ENCODE measurements around the gene MYOF.
"Not testable (repeated sequence)": the region's sequence is repeated elsewhere in the genome, so short reads cannot be mapped to it uniquely, and the experiment has no call there.

MYOF gene

GRCh38 chr10:93385345-93385744 is 96.8 kb downstream of the MYOF start:
- DNase-seq = no peak
- ATAC-seq = no peak

GRCh38 chr10:93384006-93384405 is 98.1 kb downstream of the MYOF start:
- ATAC-seq (no peak), DNase-seq (no peak)

GRCh38 chr10:93383562-93383981 is 98.6 kb downstream of the MYOF start:
- DNase-seq = no peak

GRCh38 chr10:93379731-93380575 is 102.2 kb downstream of the MYOF start:
- peak; percentile 43 for DNase-seq
- ATAC-seq = peak; percentile 90

More at GRCh38 chr10:93383562-93383981, 98.6 kb downstream of the MYOF start:
- ATAC-seq = no peak

DNA sequence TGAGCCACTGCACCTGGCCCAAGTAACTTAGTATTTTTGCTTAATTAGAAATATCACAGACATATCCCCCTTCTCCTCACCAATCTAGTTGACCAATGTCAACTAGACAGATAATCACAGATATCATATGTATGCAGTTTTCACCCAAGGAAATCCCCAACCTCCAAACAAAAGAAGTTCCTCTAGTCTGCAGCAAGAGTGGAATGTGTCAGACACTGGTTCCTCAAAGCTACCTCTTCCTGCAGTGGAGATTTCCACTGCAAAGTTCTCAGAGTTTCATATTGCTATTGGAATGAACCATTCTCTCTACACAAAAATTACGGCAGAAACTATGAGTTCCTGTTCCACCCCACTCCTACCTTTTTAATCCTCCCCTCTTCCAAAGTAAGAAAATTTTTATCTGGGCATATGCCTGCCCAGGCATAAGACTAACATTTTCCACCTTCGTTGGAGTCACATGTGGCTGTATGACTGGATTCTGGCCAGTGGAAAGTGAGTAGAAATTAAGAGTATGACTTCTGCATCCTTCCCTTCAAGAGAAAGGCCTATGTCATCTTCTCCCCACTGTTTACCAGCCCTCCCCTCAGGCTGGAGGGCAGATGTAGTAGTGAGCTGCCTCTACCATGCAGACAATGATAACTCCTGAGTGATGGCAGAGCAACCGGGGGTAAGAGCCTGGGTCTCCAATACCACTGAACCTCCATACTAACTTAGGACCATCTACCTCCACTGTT is 103.0 kb downstream of the MYOF start:
- DNase-seq (peak; percentile 25), ATAC-seq (peak; percentile 90)

DNA sequence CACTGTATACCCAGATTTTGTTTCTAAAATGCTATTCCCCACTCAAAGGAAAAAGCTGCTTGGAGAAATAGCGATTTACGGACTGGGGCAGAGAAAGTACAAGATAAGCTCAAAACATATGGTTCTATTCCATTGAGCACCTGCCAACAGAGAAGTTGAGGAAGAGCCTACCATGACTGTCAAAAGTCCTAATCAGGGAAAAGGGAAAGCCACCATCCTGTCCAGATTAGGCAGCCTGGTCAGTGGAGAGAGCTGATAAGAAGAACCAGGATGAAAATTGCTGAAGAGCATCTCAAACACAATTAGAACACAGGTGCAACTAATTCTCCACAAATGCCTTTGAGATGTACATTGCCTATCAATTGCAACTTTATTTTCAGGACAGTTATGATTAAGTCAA is 104.1 kb downstream of the MYOF start:
- no peak for ATAC-seq
- DNase-seq = no peak

DNA sequence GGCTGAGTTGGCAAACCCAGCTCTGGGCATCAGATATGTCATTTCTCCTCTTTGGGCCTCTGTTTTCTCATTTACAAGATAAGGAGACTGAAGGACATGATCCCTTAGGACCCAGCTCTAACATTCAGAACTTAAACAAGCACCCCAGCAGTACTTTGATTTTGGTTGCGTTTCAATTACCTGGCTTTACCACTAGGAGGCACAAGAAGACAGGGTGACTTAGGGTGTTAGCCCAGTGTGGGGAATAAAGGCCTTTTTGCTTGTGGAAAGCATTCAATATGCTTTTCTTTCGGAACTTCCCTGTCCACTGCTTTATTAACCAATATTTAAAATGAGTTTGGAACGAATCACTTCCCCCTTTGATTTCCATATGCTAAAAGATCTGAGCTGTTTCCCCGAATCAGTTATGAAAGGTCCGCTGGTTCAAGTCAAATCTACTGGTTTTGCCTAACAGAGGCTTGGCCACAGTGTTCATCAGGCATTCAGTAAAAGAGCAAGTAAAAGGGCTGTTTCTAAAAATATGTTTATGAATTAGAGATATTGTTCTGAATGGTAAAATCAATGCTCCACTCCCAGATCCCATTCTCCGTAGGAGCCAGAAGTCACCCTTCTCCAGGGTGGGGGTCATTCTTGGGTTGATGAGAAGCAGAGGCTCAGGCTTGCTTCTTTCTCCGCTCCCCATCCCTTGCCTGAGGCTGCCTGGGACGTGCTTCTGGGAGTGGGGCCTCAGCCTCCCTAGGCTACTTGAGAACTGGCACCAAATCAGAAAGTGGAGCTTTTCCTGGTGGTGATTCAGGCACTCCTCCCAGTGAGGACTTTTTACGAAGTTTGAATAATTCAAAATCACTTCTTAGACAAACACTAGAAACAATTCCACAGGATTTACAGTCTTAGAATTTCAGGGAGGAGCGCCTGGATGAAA is 105.5 kb downstream of the MYOF start:
- DNase-seq (peak; percentile 15), ATAC-seq (no peak)

DNA sequence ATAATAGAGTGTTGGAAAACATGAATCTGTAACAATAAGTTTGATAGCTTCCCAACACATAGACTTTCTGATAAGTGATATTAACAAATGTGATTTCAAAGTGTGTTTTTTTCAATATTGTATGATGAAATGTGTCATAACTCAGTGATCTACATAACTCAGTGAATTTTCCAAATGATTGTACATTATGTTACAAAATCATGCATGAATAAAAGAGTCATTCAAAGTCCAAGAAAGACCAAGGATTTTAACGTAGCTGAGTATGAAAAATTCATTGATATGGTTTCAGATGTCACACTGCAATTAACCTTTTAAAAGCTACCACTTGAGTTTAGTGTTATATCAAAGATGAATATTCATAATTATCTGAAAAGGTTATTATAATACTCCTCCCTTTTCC is 111.2 kb downstream of the MYOF start:
- ATAC-seq (no peak), DNase-seq (no peak)

DNA sequence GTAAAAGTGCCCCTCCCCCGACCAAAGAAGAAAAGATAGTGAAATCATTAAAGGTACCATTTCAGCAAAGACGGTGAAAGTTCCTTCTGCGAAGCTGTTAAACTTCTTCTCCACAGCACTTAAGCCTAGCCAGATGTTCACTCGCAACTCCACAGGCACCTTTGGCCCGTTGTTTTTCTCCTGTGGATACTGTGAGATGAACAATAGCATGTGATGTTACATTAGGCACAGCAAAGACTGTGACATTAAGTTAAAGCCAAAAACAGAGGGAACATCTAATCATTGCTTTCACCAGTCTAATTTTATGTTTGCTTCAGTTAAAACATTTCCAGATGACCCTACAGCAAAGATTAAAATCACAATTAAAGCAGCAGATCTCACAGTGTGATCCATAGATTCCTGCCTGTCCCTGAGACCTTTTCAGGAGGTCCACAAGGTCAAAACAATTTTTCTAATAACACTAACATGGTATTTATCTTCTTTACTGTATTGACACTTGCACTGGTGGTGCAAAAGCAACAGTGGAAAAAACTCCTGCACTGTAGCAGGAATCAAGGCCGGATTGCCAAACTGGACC is 112.5 kb downstream of the MYOF start:
- no peak for DNase-seq

GRCh38 chr10:93368210-93368609 is 113.9 kb downstream of the MYOF start:
- DNase-seq (no peak), ATAC-seq (no peak)

More for the DNA sequence above, 112.5 kb downstream of the MYOF start:
- ATAC-seq = no peak

DNA sequence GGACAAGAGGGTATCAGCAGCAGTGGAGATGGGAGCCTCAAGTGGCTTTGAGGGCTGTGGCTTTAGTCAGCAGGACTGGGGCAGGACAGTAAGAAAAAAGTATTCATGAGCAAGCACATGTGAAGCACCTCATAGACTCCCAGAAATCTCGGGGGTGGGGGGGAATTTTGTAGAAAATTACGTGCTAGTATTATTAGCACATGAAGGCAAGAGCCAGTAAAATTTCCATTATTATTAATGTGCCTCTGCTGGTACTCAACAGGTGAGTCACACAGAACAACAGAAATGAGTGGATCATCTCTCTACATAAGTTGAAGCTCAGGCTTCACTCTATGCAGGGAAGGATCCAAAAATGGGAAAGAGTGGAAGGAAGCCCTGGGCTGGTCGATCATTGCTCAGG is 114.5 kb downstream of the MYOF start:
- no peak for ATAC-seq
- DNase-seq = no peak

GRCh38 chr10:93364966-93365365 is 117.2 kb downstream of the MYOF start:
- DNase-seq = no peak
- no peak for ATAC-seq

- no peak for ATAC-seq
Observed at GRCh38 chr10:93363891-93364648, 118.1 kb downstream of the MYOF start.

DNA sequence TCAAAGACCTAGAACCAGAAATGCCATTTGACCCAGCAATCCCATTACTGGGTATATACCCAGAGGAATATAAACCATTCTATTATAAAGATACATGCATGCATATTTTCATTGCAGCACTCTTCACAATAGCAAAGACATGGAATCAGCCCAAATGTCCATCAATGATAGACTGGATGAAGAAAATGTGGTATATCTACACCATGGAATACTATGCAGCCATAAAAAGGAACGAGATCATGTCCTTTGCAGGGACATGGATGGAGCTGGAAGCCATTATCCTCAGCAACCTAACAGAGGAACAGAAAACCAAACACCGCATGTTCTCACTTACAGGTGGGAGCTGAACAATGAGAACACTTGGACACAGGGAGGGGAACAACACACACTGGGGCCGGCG is 123.7 kb downstream of the MYOF start:
- DNase-seq, ATAC-seq: not testable (repeated sequence)

More at GRCh38 chr10:93363891-93364648, 118.1 kb downstream of the MYOF start:
- no peak for DNase-seq

DNA sequence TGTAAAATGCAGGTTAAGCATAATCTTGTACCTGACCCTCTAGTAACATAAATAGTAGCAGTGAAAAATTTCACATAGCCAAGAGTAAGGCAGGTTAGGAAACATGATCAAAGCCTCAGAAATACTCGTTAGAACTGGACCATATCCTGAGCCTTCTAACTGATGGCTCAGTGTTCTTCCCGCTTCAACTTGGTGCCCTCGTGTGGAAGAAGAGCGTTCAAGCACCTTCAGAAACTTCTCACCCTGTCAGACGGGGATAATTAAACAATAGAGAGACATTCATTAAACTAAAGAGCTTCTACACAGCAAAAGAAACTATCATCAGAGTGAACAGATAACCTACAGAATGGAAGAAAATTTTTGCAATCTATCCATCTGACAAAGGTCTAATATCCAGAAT is 124.5 kb downstream of the MYOF start:
- DNase-seq (no peak), ATAC-seq (peak; percentile 61)

GRCh38 chr10:93356516-93356915 is 125.6 kb downstream of the MYOF start:
- ATAC-seq (no peak), DNase-seq (no peak)

GRCh38 chr10:93352638-93353383 is 129.3 kb downstream of the MYOF start:
- no peak for DNase-seq
- ATAC-seq = no peak

GRCh38 chr10:93346694-93347093 is 135.4 kb downstream of the MYOF start:
- ATAC-seq = no peak
- DNase-seq = no peak

GRCh38 chr10:93346108-93346507 is 136.0 kb downstream of the MYOF start:
- no peak for DNase-seq
- peak; percentile 44 for ATAC-seq

DNA sequence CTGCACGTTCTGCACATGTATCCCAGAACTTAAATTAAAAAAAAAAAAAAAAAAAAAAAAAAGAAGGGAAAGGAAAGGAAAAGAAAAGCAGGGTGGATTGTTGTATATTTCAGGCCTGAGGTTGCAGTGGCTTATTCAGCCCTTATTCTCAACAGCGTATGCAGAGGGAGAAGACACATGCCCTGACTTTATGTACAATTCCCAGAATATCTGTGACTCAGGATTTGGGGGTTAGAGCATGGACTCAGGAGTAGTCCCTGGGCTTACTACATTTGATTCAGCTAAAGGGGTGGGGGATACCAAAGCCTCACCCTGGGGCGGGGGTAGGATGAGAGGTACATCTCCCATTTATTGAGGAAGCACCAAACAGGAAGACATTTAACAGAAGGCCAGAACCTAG is 137.4 kb downstream of the MYOF start:
- ATAC-seq = no peak
- DNase-seq = no peak
